HEK293 (cell line): ENCODE measurements around the gene GLYATL1B.

Experiments
- GFI1B ChIP-seq: fragments of 450-650 bp; formaldehyde crosslinking; IDR thresholded peaks from 2 replicates; pipeline ENCODE4 v1.5.1; 2016; ENCODE audit warnings: missing biosample characterization, missing genetic modification characterization
- IKZF3 ChIP-seq: fragments of 450-650 bp; IDR thresholded peaks from 2 replicates; pipeline ENCODE4 v1.5.0; 2018; ENCODE audit warnings: missing biosample characterization, mild to moderate bottlenecking, missing genetic modification characterization, moderate library complexity
- KLF1 ChIP-seq: fragments of 450-650 bp; formaldehyde crosslinking; IDR thresholded peaks from 2 replicates; pipeline ENCODE4 v1.5.1; 2016; ENCODE audit warnings: missing biosample characterization, missing genetic modification characterization
- MYNN ChIP-seq: fragments of 450-650 bp; formaldehyde crosslinking; IDR thresholded peaks from 2 replicates; pipeline ENCODE4 v1.5.1; 2016; ENCODE audit warnings: missing biosample characterization, missing genetic modification characterization, borderline replicate concordance
- MZF1 ChIP-seq: fragments of 450-650 bp; formaldehyde crosslinking; IDR thresholded peaks from 2 replicates; pipeline ENCODE4 v1.5.1; 2017; ENCODE audit warnings: missing biosample characterization, missing genetic modification characterization, borderline replicate concordance
- PRDM10 ChIP-seq: fragments of 450-650 bp; formaldehyde crosslinking; IDR thresholded peaks from 2 replicates; pipeline ENCODE4 v1.5.1; 2016; ENCODE audit warnings: missing biosample characterization, missing genetic modification characterization
- SP3 ChIP-seq: fragments of 450-650 bp; formaldehyde crosslinking; IDR thresholded peaks from 2 replicates; pipeline ENCODE4 v1.5.1; 2016; ENCODE audit warnings: missing biosample characterization, missing genetic modification characterization
- YY1 ChIP-seq: fragments of 450-650 bp; formaldehyde crosslinking; IDR thresholded peaks from 2 replicates; pipeline ENCODE4 v1.5.1; 2018; ENCODE audit warnings: missing biosample characterization, missing genetic modification characterization
- ZBTB26 ChIP-seq: fragments of 450-650 bp; formaldehyde crosslinking; optimal IDR thresholded peaks from 2 replicates; pipeline ENCODE3; 2016; ENCODE audit warnings: missing biosample characterization, mild to moderate bottlenecking, missing genetic modification characterization
- ZBTB7A ChIP-seq: fragments of 450-650 bp; formaldehyde crosslinking; IDR thresholded peaks from 2 replicates; pipeline ENCODE4 v1.5.1; 2016; ENCODE audit warnings: low read depth, missing biosample characterization, missing genetic modification characterization
- ZFP37 ChIP-seq: fragments of 450-650 bp; formaldehyde crosslinking; IDR thresholded peaks from 2 replicates; pipeline ENCODE4 v1.5.1; 2016; ENCODE audit warnings: missing biosample characterization, missing genetic modification characterization
- ZFP69B ChIP-seq: fragments of 450-650 bp; formaldehyde crosslinking; IDR thresholded peaks from 2 replicates; pipeline ENCODE4 v1.5.1; 2016; ENCODE audit warnings: missing biosample characterization, missing genetic modification characterization
- ZNF121 ChIP-seq: fragments of 450-650 bp; formaldehyde crosslinking; IDR thresholded peaks from 2 replicates; pipeline ENCODE4 v1.5.1; 2016; ENCODE audit warnings: missing biosample characterization, missing genetic modification characterization
- ZNF133 ChIP-seq: fragments of 450-650 bp; formaldehyde crosslinking; IDR thresholded peaks from 2 replicates; pipeline ENCODE4 v1.5.1; 2016; ENCODE audit warnings: missing biosample characterization, missing genetic modification characterization
- ZNF138 ChIP-seq: fragments of 450-650 bp; formaldehyde crosslinking; IDR thresholded peaks from 2 replicates; pipeline ENCODE4 v1.5.1; 2016; ENCODE audit warnings: missing biosample characterization, missing genetic modification characterization, borderline replicate concordance
- ZNF140 ChIP-seq: fragments of 450-650 bp; formaldehyde crosslinking; IDR thresholded peaks from 2 replicates; pipeline ENCODE4 v1.5.1; 2016; ENCODE audit warnings: missing biosample characterization, missing genetic modification characterization
- ZNF280C ChIP-seq: fragments of 450-650 bp; formaldehyde crosslinking; IDR thresholded peaks from 2 replicates; pipeline ENCODE4 v1.5.1; 2016; ENCODE audit warnings: missing biosample characterization, missing genetic modification characterization
- ZNF280D ChIP-seq: fragments of 450-650 bp; formaldehyde crosslinking; IDR thresholded peaks from 2 replicates; pipeline ENCODE4 v1.5.1; 2016; ENCODE audit warnings: missing biosample characterization, missing genetic modification characterization
- ZNF350 ChIP-seq: fragments of 450-650 bp; formaldehyde crosslinking; IDR thresholded peaks from 2 replicates; pipeline ENCODE4 v1.5.0; 2017; ENCODE audit warnings: missing biosample characterization, mild to moderate bottlenecking, missing genetic modification characterization
- ZNF354C ChIP-seq: fragments of 450-650 bp; formaldehyde crosslinking; IDR thresholded peaks from 2 replicates; pipeline ENCODE4 v1.5.1; 2016; ENCODE audit warnings: missing biosample characterization, missing genetic modification characterization, low read depth, borderline replicate concordance
- ZNF48 ChIP-seq: fragments of 450-650 bp; formaldehyde crosslinking; IDR thresholded peaks from 2 replicates; pipeline ENCODE4 v1.5.1; 2016; ENCODE audit warnings: missing biosample characterization, missing genetic modification characterization
- ZNF529 ChIP-seq: fragments of 450-650 bp; formaldehyde crosslinking; IDR thresholded peaks from 2 replicates; pipeline ENCODE4 v1.5.1; 2017; ENCODE audit warnings: missing genetic modification characterization, missing biosample characterization; ENCODE audit not compliant: insufficient replicate concordance
- ZNF571 ChIP-seq: fragments of 450-650 bp; formaldehyde crosslinking; IDR thresholded peaks from 2 replicates; pipeline ENCODE4 v1.5.0; 2017; ENCODE audit warnings: missing biosample characterization, missing genetic modification characterization
- ZNF610 ChIP-seq: fragments of 450-650 bp; formaldehyde crosslinking; IDR thresholded peaks from 2 replicates; pipeline ENCODE4 v1.5.1; 2016; ENCODE audit warnings: missing biosample characterization, missing genetic modification characterization, borderline replicate concordance
- ZNF623 ChIP-seq: fragments of 450-650 bp; formaldehyde crosslinking; IDR thresholded peaks from 2 replicates; pipeline ENCODE4 v1.5.1; 2016; ENCODE audit warnings: missing biosample characterization, missing genetic modification characterization
- ZNF658 ChIP-seq: fragments of 450-650 bp; formaldehyde crosslinking; IDR thresholded peaks from 2 replicates; pipeline ENCODE4; 2016; ENCODE audit warnings: missing biosample characterization, missing genetic modification characterization
- ZNF837 ChIP-seq: fragments of 450-650 bp; formaldehyde crosslinking; IDR thresholded peaks from 2 replicates; pipeline ENCODE4 v1.5.1; 2016; ENCODE audit warnings: missing biosample characterization, missing genetic modification characterization
- ZSCAN30 ChIP-seq: fragments of 450-650 bp; IDR thresholded peaks from 2 replicates; pipeline ENCODE4 v1.5.1; 2018; ENCODE audit warnings: missing biosample characterization, mild to moderate bottlenecking, missing genetic modification characterization, moderate library complexity

Gene GLYATL1B

GRCh38 chr11:59106363-59107336, 20.5 kb downstream of the GLYATL1B start, which contains the start of gene FAM111B (continued):
- TF ChIP-seq ZNF138 (tag by site-specific recombination) (no peak), ZNF48 (tag by site-specific recombination) (no peak), ZNF140 (tag by site-specific recombination) (no peak), ZNF623 (tag by site-specific recombination) (no peak), PRDM10 (peak; percentile 60), ZBTB26 (tag by site-specific recombination) (peak; percentile 69), ZNF837 (tag by site-specific recombination) (no peak), KLF1 (peak; percentile 55), ZNF610 (tag by site-specific recombination) (no peak), IKZF3 (tag by site-specific recombination) (0 out of 2 replicates have a peak, but pooled peaks have one; percentile 24), ZSCAN30 (tag by site-specific recombination) (no peak), GFI1B (no peak), ZNF350 (tag by site-specific recombination) (peak; percentile 71), MZF1 (tag by site-specific recombination) (no peak), ZNF133 (no peak), ZNF354C (no peak), ZNF121 (tag by site-specific recombination) (no peak), MYNN (tag by site-specific recombination) (no peak), ZNF280C (no peak), ZNF658 (tag by site-specific recombination) (no peak), YY1 (tag by site-specific recombination) (no peak), ZBTB7A (no peak), ZNF571 (no peak), ZNF280D (tag by site-specific recombination) (no peak), ZFP69B (tag by site-specific recombination) (no peak), ZNF529 (no peak), ZFP37 (0 out of 2 replicates have a peak, but pooled peaks have one; percentile 43), SP3 (tag by site-specific recombination) (peak; percentile 53)
